Measurements from ENCODE around the gene TBC1D3C.
"Not testable (repeated sequence)": the region's sequence is repeated elsewhere in the genome, so short reads cannot be mapped to it uniquely, and the experiment has no call there.

DNA sequence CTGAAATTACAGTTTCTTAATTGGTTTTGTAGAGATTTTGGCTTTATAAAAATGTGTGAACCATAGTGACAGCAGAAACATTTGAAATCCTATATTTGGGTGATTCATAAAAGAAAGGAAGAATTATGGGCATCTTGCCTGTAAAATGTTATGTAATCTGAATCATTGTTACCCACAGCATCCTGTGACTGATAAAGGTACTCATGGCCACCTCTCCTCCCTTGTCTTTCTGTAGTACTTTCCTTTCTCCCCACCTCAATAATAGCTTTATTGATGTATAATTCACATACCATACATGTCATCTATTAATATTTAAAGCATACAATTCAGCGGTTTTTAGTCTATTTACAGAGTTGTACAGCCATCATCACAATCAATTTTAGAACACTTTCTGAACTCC lies 30.8 kb upstream of the TBC1D3C start:
- not testable (repeated sequence) for TF ChIP-seq POLR2AphosphoS5 (IDR thresholded peaks at IDR 0.05; ENCODE audit: borderline replicate concordance, low read depth, low read length); EZH2 (IDR thresholded peaks at IDR 0.05)
